ENCODE results near the gene LAPTM5. TPM values are rescaled to one million over a fixed set of nuclear protein-coding genes. Genes with fewer than 3 reads are reported as not detected.

The LAPTM5 gene
- total and polyA plus RNA-seq, 2 of the 13 experiments (the other 11 are each of a cell fraction or from before 2014, with no cell fraction given), result 0.41 to 0.86 TPM

- ChIA-PET CTCF (ENCODE audit: low intra/inter-chr PET ratio, low total read pairs) (no interaction called here), POLR2A (interaction anchor here (1.3 kb wide), 1 partner anchor 22 kb away, joined by 4 read pairs; no protein-coding TSS in a partner anchor)
- Histone ChIP-seq H3K27me3 (ENCODE audit: control insufficient read depth in 1 of 2, insufficient read depth in 2 of 2, low read length in 2 of 2) (no peaks in the 10 kb centered on the region), H3K36me3 (replicated peaks in 1 of 2; ENCODE audit: control insufficient read depth in 1 of 2, insufficient read depth in 2 of 2, low read length in 2 of 2) (no peaks in the 10 kb centered on the region), H3K9me3 (ENCODE audit: low read length) (no peaks in the 10 kb centered on the region), H2AFZ (ENCODE audit: low read length) (no peak overlapping the region), H4K20me1 (ENCODE audit: insufficient read depth, low read length) (no peaks in the 10 kb centered on the region), H3K4me1 (ENCODE audit: insufficient read depth, low read length) (peaks cover 51% of the 10 kb centered on the region), H3K4me2 (ENCODE audit: low read depth, low read length) (peak overlapping the region; percentile 64), H3K4me3 (replicated peaks in 1 of 3; ENCODE audit: insufficient read depth in 1 of 3, low read depth in 2 of 3, low read length in 3 of 3) (peak overlapping the region in 1 of 3 experiments; percentile 39; a peak in 1 of 6 replicates), H3K9ac (ENCODE audit: insufficient read depth, low read depth, low read length) (peak overlapping the region; percentile 7; the same call in 1 of the 2 replicates), H3K79me2 (ENCODE audit: insufficient read depth, low read length) (no peaks in the 10 kb centered on the region), H3K27ac (ENCODE audit: extremely low read length, insufficient read depth, low read length) (peak overlapping the region; percentile 34)
- TF ChIP-seq POLR2A (IDR thresholded peaks at IDR 0.05; ENCODE audit: insufficient read depth in 1 of 2, low read depth in 2 of 2, low read length in 2 of 2) (peak in 1 of 2 experiments; percentile 47; a peak in 1 of 4 replicates), PAXIP1 (CRISPR knock-in tag; conservative IDR thresholded peaks at IDR 0.05) (peak; percentile 35; the same call in 1 of the 2 replicates), ELF3 (CRISPR knock-in tag; IDR thresholded peaks at IDR 0.05) (no peak), ZNF770 (CRISPR knock-in tag; IDR thresholded peaks at IDR 0.05) (0 out of 2 replicates have a peak, but pooled peaks have one; percentile 22), HNF4A (CRISPR knock-in tag; IDR thresholded peaks at IDR 0.05) (peak; percentile 48), ZNF281 (CRISPR knock-in tag; IDR thresholded peaks at IDR 0.05; ENCODE audit: borderline replicate concordance) (0 out of 2 replicates have a peak, but pooled peaks have one; percentile 47)
- intact Hi-C loops (cut with micrococcal nuclease; ENCODE audit: unreplicated experiment) (no loop called here), in situ Hi-C loops (cut with HindIII; ENCODE audit: extremely low pct_ligation_motif_present, low pct_unique_long_range_greater_than_20kb) (no loop called here)
- DNase-seq (ENCODE audit: low spot score) (peak; percentile 58), FAIRE-seq (no peak), ATAC-seq (peak; percentile 61)
- 50% methylated on average over 12 of the region's 15 CpGs for WGBS (ENCODE audit: low lambda C conversion rate)
- no TSS peak for BruUV-seq (replicated peaks)
Measured at GRCh38 chr1:30740251-30741238, 17.0 kb downstream of the LAPTM5 start.

Measured in HepG2 (cell line).